Germinal center (tissue), 1 donor: ENCODE measurements around the gene ZYG11B.
"Not testable (repeated sequence)": the region's sequence is repeated elsewhere in the genome, so short reads cannot be mapped to it uniquely, and the experiment has no call there.

Experiments used
- DNase-seq: peaks from one replicate; pipeline ENCODE4 v3.0.0; 2012; ENCODE audit warnings: mixed read lengths, low spot score

The ZYG11B gene

DNA sequence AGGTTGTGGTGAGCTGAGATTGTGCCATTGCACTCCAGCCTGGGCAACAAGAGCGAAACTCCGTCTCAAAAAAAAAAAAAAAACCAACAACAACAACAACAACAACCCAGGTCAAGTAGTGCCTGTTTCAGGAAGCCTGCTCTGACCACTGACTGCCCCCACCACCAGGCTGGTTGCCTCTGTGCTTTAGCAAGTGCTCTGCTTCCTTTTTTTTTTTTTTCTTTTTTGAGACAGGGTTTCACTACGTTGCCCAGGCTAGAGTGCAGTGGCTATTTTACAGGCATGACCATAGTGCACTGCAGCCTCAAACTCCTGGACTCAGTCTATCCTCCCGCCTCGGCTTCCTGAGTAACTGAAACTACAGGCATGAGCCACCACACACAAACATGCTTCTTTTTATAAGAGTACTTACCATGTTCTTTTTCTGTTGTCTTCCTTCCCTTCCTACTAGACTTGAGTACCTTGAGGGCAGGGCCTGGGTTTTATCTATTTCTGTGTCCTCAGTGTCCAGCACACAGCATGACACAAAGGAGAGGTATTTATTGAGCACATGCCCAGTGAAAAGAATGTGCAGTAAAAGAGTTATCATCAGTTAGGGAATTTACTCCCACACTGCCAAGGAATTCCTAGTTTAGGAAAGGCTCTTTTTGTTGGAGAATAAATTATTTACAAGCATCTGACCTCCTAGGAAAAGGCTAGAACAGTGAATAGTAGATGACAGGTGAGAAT is 18.2 kb upstream of the ZYG11B start:
- no peak for DNase-seq

DNA sequence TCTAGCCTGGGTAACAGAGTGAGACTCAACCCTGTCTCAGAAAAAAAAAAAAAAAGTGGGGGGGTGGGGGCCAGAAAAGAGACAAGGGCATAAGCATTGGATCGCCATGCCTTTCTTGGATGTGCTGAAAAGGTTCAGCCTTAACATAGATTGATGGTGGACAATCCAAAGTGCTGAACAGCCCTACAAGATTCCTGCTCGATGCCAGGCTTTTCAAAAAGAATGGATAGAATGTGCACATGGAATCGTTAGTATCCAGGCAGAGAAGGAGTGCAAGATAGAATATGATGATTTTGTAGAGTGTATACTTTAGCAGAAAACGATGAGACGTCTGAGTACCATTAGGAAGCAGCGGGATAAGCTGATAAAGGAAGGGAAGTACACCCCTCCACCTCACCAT is 17.2 kb upstream of the ZYG11B start:
- DNase-seq: no peak

DNA sequence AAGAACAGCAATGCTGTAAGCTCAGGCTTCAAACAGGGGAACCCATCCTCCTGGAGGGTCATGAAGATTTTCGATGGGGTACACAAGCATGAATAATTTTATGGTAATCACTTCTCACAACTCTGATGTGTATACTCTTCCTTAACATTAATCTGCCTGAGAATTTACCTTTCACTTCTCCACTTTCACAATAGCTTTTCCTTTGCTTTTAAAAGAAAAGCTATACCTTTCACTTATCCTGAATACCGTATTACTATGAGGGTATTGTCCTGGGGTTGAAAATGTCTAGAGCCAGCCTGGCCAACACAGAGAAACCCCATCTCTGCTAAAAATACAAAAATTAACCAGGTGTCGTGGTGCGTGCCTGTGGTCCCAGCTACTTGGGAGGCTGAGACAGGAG is 12.7 kb upstream of the ZYG11B start:
- no peak for DNase-seq

DNA sequence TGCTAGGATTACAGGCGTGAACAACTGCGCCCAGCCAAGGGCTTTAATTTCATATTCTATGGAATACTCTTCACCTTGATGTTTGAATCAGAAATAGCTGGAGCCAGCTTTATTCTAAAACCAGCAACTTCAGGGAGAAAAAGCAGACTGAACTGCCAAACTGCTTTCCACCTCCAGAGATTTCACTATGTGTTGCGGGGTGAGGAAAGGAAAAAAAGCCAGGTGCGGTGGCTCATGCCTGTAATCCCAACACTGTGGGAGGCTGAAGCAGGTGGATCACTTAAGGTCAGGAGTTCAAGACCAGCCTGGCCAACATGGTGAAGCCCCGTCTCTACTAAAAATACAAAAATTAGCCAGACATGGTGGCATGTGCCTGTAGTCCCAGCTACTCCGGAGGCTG is 11.0 kb upstream of the ZYG11B start:
- not testable (repeated sequence) for DNase-seq

DNA sequence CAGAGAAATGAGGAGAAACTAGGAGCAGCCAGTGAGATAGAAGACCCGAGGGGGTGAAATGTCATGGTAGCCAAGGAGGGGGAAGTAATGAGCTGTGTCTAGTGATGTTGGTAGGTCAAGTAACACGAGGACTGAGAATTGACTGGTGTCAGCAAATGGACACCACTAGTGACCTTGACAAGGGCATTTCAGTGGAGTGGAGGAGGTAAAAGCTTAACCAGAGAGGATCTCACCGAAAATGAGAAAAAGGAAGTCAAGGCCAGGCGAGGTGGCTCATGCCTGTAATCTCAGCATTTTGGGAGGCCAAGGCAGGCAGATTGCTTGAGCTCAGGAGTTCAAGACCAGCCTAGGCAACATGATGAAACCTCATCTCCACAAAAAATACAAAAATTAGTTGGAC is 3.0 kb upstream of the ZYG11B start:
- no peak for DNase-seq

DNA sequence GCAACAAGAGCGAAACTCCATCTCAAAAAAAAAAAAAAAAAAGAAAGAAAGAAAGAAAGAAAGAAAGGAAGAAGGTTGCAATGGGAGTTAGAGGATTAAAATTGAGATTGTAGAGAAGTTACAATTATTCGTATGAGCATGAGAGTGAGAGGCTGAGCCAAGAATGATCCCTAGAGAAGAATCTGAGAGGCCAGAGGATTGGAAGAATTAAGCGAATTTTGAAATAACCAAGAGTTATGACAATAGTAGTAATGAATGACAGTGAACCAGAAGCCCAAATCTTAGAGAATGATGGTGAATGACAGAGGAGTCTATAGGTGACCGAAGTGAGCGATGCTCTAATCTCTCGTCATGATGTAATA is 369 bp upstream of the ZYG11B start:
- DNase-seq: no peak

DNA sequence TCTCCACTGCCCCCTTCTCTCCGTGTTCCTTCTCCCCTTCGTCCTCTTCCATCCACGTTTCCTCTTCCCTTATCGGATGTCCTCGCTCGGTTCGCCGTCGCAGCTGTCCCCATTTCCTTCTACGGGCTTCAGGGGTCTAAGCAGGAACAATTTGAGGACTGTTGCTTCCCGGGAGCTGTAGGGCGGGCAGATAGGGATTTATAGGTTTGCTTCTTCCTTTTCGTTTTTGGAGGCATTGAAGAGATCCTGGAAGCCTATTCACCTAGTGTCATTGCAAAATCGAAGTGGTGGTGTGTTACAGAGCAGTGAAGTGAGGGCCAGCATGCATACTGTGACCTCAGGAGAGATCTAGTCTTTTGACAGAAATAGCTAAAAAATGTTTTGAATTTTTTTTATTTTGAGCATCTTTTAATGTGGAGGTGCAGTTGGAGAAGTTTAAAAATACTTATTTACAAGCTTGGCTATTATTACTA is 897 bp downstream of the ZYG11B start:
- DNase-seq: peak; percentile 25

DNA sequence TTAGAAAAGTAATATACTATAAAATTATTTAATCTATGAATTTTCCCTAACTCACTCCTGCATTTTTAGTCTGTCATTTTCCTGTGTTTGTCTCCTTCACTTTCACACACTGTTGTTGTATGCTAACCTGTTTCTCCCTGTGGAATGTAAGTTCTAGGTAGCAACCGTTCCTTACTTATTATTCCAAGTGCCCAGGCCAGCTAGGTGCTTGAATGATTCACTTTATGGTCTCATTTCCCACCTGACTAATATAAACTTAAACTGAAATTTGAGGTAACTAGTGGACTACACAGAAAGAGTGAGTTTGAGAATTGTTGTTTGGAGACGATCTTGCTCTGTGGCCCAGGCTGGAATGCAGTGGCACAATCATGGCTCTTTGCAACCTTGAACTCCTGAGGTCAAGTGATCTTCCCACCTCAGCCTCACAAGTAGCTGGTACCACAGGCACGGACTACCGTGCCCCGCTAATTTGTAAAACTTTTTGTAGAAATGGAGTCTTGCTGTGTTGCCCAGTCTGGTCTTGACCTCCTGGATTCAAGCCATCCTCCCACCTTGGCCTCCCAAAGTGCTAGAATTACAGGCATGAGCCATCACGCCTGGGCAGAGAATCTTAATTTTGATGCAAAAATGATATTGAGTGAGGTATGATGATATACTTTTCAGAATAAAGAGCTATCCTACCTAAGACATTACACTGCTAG is 1.9 kb downstream of the ZYG11B start:
- DNase-seq: no peak

DNA sequence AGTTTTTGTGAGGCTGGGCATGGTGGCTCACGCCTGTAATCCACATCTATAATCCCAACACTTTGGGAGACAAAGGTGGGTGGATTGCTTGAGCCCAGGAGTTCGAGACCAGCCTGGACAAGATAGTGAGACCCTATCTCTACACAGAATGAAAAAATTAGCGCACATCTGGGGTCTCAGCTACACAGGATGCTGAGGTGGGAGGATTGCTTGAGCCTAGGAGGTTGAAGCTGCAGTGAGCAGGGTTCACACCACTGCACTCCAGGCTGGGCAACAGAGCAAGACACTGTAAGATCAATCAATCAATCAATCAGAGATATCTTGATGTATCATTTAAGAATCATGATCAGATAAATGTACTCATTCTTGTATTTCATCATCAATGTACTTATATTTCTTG is 7.1 kb downstream of the ZYG11B start:
- DNase-seq: no peak

DNA sequence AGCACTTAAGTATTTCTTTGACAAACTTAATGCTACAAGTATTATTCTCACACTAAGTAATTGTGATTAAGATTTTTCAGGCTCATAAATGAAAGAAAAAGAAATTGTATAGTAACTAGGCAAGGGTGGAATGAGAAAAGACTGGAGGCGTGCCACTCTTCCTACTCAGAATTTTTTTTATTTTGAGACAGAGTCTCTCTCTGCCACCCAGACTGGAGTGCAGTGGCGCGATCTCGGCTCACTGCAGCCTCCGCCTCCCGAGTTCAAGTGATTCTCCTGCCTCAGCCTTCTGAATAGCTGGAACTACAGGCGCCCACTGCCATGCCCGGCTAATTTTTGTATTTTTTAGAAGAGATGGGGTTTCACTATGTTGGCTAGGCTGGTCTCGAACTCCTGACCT is 9.1 kb downstream of the ZYG11B start:
- not testable (repeated sequence) for DNase-seq

DNA sequence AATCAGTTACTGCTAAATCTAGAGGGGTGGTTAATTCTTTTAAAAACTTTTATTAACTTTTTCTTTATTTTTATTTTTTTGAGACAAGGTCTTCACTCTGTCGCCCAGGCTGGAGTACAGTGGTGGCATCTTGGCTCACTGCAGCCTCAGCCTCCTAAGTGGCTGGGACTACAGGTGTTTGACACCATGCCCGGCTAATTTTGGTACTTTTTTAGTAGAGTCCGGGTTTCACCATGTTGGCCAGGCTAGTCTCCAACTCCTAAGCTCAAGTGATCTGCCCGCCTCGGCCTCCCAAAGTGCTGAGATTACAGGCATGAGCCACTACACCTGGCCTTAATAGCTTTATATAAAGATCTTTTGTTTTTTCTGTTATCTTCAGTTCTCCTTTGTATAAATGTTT is 11.9 kb downstream of the ZYG11B start:
- no peak for DNase-seq

DNA sequence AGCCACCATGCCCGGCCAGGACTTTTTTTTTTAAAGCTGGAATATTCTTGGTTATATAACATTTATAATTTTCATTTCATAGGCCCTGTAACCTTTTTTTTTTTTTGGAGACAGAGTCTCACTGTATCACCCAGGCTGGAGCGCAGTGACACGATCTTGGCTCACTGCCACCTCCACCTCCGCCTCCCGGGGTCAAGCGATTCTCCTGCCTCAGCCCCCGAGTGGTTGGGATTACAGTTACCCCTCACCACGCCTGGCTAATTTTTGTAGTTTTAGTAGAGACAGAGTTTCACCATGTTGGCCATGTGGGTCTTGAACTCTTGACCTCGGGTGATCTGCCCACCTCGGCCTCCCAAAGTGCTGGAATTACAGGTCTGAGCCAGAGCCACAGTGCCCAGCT is 12.6 kb downstream of the ZYG11B start:
- DNase-seq: no peak

DNA sequence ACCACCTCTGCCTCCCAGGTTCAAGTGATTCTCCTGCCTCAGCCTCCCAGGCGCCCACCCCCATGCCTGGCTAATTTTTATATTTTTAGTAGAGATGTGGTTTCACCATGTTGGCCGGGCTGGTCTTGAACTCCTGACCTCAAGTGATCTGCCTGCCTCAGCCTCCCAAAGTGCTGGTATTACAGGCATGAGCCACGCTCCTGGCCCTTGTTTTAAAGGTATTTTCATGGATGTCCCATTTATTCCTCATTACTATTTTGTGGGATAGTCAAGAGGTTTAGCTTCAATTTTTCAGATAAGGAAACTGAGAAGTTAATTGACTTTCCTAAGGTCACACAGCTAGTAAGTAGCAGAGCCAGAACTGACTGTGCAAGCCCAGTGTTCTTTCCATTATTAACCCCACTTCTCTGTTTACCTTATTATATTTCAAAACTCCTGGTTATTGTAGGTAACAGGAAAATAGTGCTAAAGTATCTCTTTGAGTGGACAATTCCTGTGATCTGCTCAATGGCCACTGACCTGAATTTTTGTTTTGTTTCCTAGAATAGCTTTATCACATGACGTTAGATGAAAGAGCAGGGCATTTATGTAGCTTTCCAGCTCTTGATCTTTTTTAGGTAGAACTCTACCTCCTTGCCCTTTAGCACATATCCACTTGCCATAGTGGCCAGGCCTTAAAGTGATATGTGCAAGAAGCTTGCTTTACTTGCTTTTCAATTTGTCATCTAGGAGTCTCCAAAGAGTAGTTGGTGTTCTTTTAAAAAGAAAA is 13.6 kb downstream of the ZYG11B start:
- DNase-seq: no peak

DNA sequence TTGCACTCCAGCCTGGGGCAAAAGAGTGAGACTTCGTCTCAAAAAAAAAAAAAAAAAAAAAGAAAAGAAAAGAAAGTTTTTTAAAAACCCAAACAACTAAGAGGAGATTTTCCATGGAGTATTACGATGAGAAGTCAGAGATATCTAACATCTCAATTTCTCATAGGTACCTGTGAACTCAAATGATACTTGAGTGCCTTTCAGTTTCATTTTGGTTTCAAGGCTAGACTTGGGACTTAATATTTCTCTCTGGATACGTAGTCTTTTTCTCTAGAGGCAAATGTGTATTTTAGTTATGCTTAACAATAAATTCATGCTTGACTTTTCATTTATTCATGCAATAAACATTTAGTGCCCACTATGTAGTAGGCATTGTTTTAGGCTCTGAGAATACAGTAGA is 15.0 kb downstream of the ZYG11B start:
- DNase-seq: no peak

DNA sequence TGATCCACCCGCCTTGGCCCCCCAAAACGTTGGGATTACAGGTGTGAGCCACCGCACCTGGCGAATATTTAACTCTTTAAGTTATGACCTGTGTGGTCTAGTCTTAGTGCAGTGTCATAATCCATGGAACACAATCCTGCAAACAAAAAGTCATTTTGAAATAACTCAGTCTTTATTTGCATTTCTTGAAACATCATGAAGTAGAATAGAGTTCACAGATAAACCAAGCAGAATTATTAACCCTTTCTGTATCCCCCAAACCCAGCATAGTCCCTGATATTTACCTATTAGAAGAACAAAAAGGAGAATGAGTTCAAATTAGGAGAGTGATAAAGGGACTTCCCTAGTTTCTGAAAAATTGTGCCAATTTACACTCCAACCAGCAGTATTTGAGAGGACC is 19.9 kb downstream of the ZYG11B start:
- DNase-seq: no peak

DNA sequence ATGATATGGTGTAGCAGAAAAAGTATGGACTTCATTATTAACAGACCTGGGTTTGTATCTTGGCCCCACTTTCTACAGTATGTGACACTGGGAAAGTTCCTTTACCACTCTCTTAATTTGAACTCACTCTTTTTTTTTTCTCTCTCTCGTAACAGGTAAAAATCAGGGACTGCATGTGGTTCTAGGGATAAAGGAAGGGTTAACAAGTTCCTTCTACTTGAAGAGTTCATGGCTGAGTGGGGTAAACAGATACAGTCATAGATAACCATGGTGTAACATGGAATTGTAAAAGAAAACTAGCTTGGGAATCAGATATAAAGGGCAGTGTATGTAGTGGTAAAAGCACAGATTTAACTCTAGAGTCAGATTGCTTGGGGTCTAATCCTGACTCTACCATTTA is 21.2 kb downstream of the ZYG11B start:
- no peak for DNase-seq

DNA sequence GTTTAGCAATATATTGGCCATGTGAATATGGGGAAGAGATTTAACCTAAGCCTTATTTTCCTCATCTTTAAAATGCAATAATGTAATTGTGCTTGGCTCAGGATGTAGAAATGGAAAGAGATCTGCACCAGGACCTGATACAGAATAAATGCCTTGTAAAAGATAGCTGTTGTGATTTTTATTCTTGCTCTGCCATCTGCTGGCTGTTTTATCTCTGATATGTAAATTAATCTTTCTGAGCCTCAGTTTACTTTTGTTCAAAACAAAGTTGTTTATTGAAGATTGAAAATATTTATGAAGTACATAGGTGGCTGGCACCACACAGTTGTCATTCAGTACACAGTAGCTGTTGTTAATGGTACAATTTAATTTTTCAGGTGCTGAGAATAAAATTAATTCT is 21.9 kb downstream of the ZYG11B start:
- DNase-seq: no peak

DNA sequence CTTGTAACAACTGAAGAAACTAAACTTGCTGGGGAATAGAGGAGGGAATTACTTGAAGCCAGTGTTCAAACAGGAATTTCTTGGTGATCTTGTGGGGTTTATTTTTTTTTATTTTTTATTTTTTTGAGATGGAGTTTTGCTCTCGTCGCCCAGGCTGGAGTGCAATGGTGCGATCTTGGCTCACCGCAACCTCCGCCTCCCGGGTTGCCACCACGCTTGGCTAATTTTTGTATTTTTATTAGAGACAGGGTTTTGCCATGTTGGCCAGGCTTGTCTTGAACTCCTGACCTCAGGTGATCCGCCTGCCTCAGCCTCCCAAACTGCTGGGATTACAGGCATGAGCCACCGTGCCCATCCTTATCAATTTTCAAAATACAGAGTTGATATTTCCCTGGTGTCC is 23.2 kb downstream of the ZYG11B start:
- not testable (repeated sequence) for DNase-seq

DNA sequence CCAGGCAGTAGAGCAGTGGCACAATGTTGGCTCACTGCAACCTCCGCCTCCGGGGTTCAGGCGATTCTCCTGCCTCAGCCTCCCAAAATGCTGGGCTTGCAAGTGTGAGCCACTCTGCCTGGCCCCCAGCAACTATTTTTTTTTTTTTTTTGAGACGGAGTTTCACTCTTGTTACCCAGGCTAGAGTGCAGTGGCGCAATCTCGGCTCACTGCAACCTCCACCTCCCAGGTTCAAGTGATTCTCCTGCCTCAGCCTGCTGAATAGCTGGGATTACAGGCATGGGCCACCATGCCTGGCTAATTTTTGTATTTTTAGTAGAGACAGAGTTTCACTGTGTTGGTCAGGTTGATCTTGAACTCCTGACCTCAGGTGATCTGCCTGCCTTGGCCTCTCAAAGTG is 23.9 kb downstream of the ZYG11B start:
- DNase-seq: not testable (repeated sequence)

DNA sequence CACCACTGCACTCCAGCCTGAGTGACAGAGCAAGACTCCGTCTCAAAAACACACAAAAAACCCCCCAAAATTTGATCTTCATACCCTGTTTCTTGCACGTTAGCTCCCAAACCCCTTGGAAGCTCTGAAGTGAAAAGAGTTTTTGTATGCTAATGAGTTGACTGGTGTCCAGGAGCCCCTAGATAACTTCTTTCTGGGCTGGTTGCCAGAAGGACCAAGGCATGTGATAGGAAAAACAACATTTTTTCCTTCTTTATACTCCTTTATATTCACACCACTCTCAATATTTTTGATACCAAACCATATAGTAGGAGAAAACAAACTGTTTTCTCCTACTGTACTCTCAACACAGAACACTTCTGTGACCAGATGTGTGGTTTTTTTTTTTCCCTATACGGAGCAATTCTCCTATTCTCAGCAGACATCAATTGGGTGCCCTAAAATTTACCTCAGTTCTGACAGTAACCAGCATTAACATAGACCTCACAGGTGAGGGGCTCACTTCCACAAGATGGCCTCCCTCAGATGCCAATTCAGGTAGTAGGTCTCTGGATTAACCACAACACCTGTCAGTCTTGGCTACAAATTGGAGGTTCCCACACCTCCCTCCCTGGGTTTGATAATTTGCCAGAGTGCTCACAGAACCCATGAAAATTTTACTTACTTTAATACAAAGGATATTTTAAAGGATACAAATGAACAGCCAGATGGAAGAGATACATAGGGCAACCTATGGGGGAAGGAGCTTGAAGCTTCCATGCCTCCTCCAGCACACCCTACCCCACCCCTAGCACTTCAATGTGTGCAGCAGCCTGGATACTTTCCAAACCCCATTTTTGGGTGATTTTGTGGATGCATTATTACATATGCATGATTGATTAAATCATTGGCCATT is 25.6 kb downstream of the ZYG11B start:
- DNase-seq: no peak

DNA sequence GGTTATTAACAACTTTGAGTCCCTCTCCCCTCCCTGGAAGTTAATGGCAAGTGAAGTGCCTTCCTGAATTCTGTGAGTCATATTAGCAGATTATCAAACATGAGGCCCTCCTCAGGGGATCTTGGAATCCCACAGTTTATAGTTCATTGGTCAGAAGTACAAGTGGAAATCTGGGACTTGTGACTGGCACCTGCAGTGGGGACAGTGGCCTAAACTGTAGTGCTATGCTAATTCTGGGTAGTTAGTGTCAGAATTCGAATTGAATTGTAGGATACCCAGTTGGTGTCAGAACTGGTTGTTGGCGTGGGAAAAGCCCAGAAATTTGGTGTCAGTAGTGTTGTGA is 26.2 kb downstream of the ZYG11B start:
- DNase-seq: no peak

DNA sequence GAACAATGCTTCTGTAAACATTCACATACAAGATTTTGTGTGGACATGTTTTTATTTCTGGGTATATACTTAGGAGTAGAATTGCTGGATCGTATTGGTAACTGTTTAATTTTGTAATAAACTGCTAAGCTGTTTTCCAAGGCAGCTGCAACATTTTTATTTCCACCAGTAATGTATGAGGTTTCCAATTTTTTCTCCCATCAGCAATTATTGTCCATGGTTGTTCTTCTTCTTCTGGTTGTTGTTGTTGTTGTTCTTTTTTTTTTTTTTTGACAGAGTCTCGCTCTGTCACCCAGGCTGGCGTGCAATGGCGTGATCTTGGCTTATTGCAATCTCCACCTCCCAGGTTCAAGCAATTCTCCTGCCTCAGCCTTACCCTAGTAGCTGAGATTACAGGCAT is 26.9 kb downstream of the ZYG11B start:
- DNase-seq: no peak
